ENCODE data around the gene SLIT3.

SLIT3 gene

GRCh38 chr5:168969326-168969886, 331.5 kb downstream of the SLIT3 start:
- Mint-ChIP-seq H3K27me3 (peaks cover 8% of the 10 kb centered on the region), H3K4me3 (no peak overlapping the region), H3K36me3 (ENCODE audit: low read depth) (no peaks in the 10 kb centered on the region), H3K9me3 (no peaks in the 10 kb centered on the region), H3K27ac (no peak overlapping the region), H3K4me1 (ENCODE audit: low read depth) (no peaks in the 10 kb centered on the region)
- intact Hi-C loops (cut with micrococcal nuclease), result no loop called here

GRCh38 chr5:168967882-168968620, 332.9 kb downstream of the SLIT3 start:
- Mint-ChIP-seq H3K27ac (no peak overlapping the region), H3K4me1 (ENCODE audit: low read depth) (no peaks in the 10 kb centered on the region), H3K4me3 (no peak overlapping the region), H3K36me3 (ENCODE audit: low read depth) (no peaks in the 10 kb centered on the region), H3K9me3 (no peaks in the 10 kb centered on the region), H3K27me3 (peaks cover 8% of the 10 kb centered on the region)
- intact Hi-C loops (cut with micrococcal nuclease), result no loop called here

GRCh38 chr5:168965638-168966037, 335.3 kb downstream of the SLIT3 start:
- Mint-ChIP-seq H3K4me3 (no peak overlapping the region), H3K27me3 (peaks cover 7% of the 10 kb centered on the region), H3K36me3 (ENCODE audit: low read depth) (no peaks in the 10 kb centered on the region), H3K4me1 (ENCODE audit: low read depth) (no peaks in the 10 kb centered on the region), H3K27ac (no peak overlapping the region), H3K9me3 (no peaks in the 10 kb centered on the region)
- intact Hi-C loops (cut with micrococcal nuclease), result no loop called here

- Mint-ChIP-seq H3K27me3 (peaks cover 7% of the 10 kb centered on the region), H3K4me1 (ENCODE audit: low read depth) (no peaks in the 10 kb centered on the region), H3K4me3 (no peak overlapping the region), H3K36me3 (ENCODE audit: low read depth) (no peaks in the 10 kb centered on the region), H3K27ac (no peak overlapping the region), H3K9me3 (no peaks in the 10 kb centered on the region)
- intact Hi-C loops (cut with micrococcal nuclease), result no loop called here
These were observed 336.8 kb downstream of the SLIT3 start for GRCh38 chr5:168964182-168964581.

GRCh38 chr5:168962306-168962705, 338.6 kb downstream of the SLIT3 start:
- no peaks in the 10 kb centered on the region for H3K9me3 Mint-ChIP-seq
- peaks cover 2% of the 10 kb centered on the region for H3K27me3 Mint-ChIP-seq
- no peaks in the 10 kb centered on the region for H3K36me3 Mint-ChIP-seq (ENCODE audit: low read depth)
- H3K27ac Mint-ChIP-seq, result no peak overlapping the region
- no peaks in the 10 kb centered on the region for H3K4me1 Mint-ChIP-seq (ENCODE audit: low read depth)
- intact Hi-C loops (cut with micrococcal nuclease), result no loop called here
- H3K4me3 Mint-ChIP-seq, result no peak overlapping the region

- intact Hi-C loops (cut with micrococcal nuclease), result no loop called here
- Mint-ChIP-seq H3K27ac (no peak overlapping the region), H3K4me3 (no peak overlapping the region)
These were observed 339.3 kb downstream of the SLIT3 start for GRCh38 chr5:168961681-168962080.

GRCh38 chr5:168960497-168960896, 340.4 kb downstream of the SLIT3 start:
- Mint-ChIP-seq H3K4me1 (ENCODE audit: low read depth) (no peaks in the 10 kb centered on the region), H3K4me3 (no peak overlapping the region), H3K27me3 (no peaks in the 10 kb centered on the region), H3K27ac (no peak overlapping the region), H3K9me3 (no peaks in the 10 kb centered on the region), H3K36me3 (ENCODE audit: low read depth) (no peaks in the 10 kb centered on the region)
- intact Hi-C loops (cut with micrococcal nuclease), result no loop called here

More at GRCh38 chr5:168961681-168962080, 339.3 kb downstream of the SLIT3 start:
- Mint-ChIP-seq H3K9me3 (no peaks in the 10 kb centered on the region), H3K36me3 (ENCODE audit: low read depth) (no peaks in the 10 kb centered on the region), H3K27me3 (peaks cover 2% of the 10 kb centered on the region), H3K4me1 (ENCODE audit: low read depth) (no peaks in the 10 kb centered on the region)

GRCh38 chr5:168953351-168953750, 347.6 kb downstream of the SLIT3 start:
- peaks cover 2% of the 10 kb centered on the region for H3K27me3 Mint-ChIP-seq
- no peaks in the 10 kb centered on the region for H3K36me3 Mint-ChIP-seq (ENCODE audit: low read depth)
- intact Hi-C loops (cut with micrococcal nuclease), result no loop called here

GRCh38 chr5:168952196-168952595, 348.7 kb downstream of the SLIT3 start:
- Mint-ChIP-seq H3K9me3 (no peaks in the 10 kb centered on the region), H3K4me1 (ENCODE audit: low read depth) (no peaks in the 10 kb centered on the region), H3K4me3 (no peak overlapping the region), H3K27me3 (peaks cover 2% of the 10 kb centered on the region), H3K27ac (no peak overlapping the region), H3K36me3 (ENCODE audit: low read depth) (no peaks in the 10 kb centered on the region)
- intact Hi-C loops (cut with micrococcal nuclease), result no loop called here

More at GRCh38 chr5:168953351-168953750, 347.6 kb downstream of the SLIT3 start:
- H3K4me3 Mint-ChIP-seq, result no peak overlapping the region
- no peaks in the 10 kb centered on the region for H3K9me3 Mint-ChIP-seq
- no peak overlapping the region for H3K27ac Mint-ChIP-seq
- no peaks in the 10 kb centered on the region for H3K4me1 Mint-ChIP-seq (ENCODE audit: low read depth)

- Mint-ChIP-seq H3K27me3 (peaks cover 2% of the 10 kb centered on the region), H3K4me1 (ENCODE audit: low read depth) (no peaks in the 10 kb centered on the region)
These were observed 349.2 kb downstream of the SLIT3 start for GRCh38 chr5:168951769-168952168.

GRCh38 chr5:168951356-168951755, 349.6 kb downstream of the SLIT3 start:
- no peaks in the 10 kb centered on the region for H3K4me1 Mint-ChIP-seq (ENCODE audit: low read depth)
- no peak overlapping the region for H3K27ac Mint-ChIP-seq
- H3K4me3 Mint-ChIP-seq, result no peak overlapping the region
- H3K36me3 Mint-ChIP-seq (ENCODE audit: low read depth), result no peaks in the 10 kb centered on the region
- no peaks in the 10 kb centered on the region for H3K9me3 Mint-ChIP-seq
- peaks cover 2% of the 10 kb centered on the region for H3K27me3 Mint-ChIP-seq
- intact Hi-C loops (cut with micrococcal nuclease), result no loop called here

More at GRCh38 chr5:168951769-168952168, 349.2 kb downstream of the SLIT3 start:
- no peak overlapping the region for H3K27ac Mint-ChIP-seq
- intact Hi-C loops (cut with micrococcal nuclease), result no loop called here
- no peaks in the 10 kb centered on the region for H3K9me3 Mint-ChIP-seq
- H3K36me3 Mint-ChIP-seq (ENCODE audit: low read depth), result no peaks in the 10 kb centered on the region
- H3K4me3 Mint-ChIP-seq, result no peak overlapping the region

- H3K27ac Mint-ChIP-seq, result no peak overlapping the region
- no peak overlapping the region for H3K4me3 Mint-ChIP-seq
- no peaks in the 10 kb centered on the region for H3K9me3 Mint-ChIP-seq
- H3K36me3 Mint-ChIP-seq (ENCODE audit: low read depth), result no peaks in the 10 kb centered on the region
- H3K4me1 Mint-ChIP-seq (ENCODE audit: low read depth), result no peaks in the 10 kb centered on the region
- peaks cover 2% of the 10 kb centered on the region for H3K27me3 Mint-ChIP-seq
- intact Hi-C loops (cut with micrococcal nuclease), result no loop called here
These were observed 350.5 kb downstream of the SLIT3 start for GRCh38 chr5:168950241-168950951.

- no peak overlapping the region for H3K4me3 Mint-ChIP-seq
- intact Hi-C loops (cut with micrococcal nuclease), result no loop called here
- H3K4me1 Mint-ChIP-seq (ENCODE audit: low read depth), result no peaks in the 10 kb centered on the region
- peaks cover 2% of the 10 kb centered on the region for H3K27me3 Mint-ChIP-seq
- no peaks in the 10 kb centered on the region for H3K9me3 Mint-ChIP-seq
- H3K27ac Mint-ChIP-seq, result no peak overlapping the region
- no peaks in the 10 kb centered on the region for H3K36me3 Mint-ChIP-seq (ENCODE audit: low read depth)
These were observed 352.2 kb downstream of the SLIT3 start for GRCh38 chr5:168948746-168949145.

GRCh38 chr5:168947212-168947868, 353.6 kb downstream of the SLIT3 start:
- H3K27me3 Mint-ChIP-seq, result peaks cover under 1% of the 10 kb centered on the region
- no peaks in the 10 kb centered on the region for H3K9me3 Mint-ChIP-seq
- H3K4me3 Mint-ChIP-seq, result no peak overlapping the region
- H3K27ac Mint-ChIP-seq, result no peak overlapping the region
- no peaks in the 10 kb centered on the region for H3K4me1 Mint-ChIP-seq (ENCODE audit: low read depth)
- intact Hi-C loops (cut with micrococcal nuclease), result loop anchor here (2.0 kb wide), 1 partner anchor 199 kb away; no protein-coding TSS in a partner anchor
- H3K36me3 Mint-ChIP-seq (ENCODE audit: low read depth), result no peaks in the 10 kb centered on the region
